Tibial nerve (tissue), 3 donors: ENCODE measurements around the gene RRAS2.

Experiments
- POLR2A ChIP-seq, 2 donors: fragments of 450-650 bp; IDR thresholded peaks; one replicate each; pipeline ENCODE4 v1.6.1; 2017; ENCODE audit warnings: antibody characterized with exemption in 2 of 2, mild to moderate bottlenecking in 2 of 2, moderate library complexity in 2 of 2
- TF ChIP-seq, protein P1 (sequence below), 5 experiments: fragments of 200-600 bp in 3 of 5; fragments of 450-650 bp in 2 of 5; sonication (generic) in 3 of 5; IDR thresholded peaks; one replicate each; pipeline ENCODE4 v1.5.1; 2016 to 2019; ENCODE audit warnings: antibody characterized with exemption in 5 of 5, mild to moderate bottlenecking in 3 of 5, moderate library complexity in 2 of 5

DNA sequence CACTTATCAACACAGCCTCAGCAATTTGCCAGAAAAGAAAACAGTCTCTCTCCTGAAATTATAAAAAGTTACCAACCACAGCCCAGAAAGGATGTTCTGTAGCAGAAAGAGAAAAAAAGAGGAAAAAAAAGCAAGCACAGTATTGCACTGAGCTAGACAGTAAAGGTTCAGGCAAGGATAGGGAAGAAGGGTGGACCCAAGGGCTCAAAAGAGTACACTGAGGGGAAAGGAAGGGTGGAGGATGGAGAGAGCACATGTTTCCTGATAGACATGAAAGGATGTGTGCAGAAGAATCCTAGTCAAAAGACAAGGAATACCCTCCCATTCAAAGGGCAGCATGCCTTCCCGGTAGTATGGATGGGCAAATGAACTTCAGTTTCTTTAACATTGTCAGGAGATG is 59.1 kb downstream of the RRAS2 start:
- TF ChIP-seq, protein P1, sequence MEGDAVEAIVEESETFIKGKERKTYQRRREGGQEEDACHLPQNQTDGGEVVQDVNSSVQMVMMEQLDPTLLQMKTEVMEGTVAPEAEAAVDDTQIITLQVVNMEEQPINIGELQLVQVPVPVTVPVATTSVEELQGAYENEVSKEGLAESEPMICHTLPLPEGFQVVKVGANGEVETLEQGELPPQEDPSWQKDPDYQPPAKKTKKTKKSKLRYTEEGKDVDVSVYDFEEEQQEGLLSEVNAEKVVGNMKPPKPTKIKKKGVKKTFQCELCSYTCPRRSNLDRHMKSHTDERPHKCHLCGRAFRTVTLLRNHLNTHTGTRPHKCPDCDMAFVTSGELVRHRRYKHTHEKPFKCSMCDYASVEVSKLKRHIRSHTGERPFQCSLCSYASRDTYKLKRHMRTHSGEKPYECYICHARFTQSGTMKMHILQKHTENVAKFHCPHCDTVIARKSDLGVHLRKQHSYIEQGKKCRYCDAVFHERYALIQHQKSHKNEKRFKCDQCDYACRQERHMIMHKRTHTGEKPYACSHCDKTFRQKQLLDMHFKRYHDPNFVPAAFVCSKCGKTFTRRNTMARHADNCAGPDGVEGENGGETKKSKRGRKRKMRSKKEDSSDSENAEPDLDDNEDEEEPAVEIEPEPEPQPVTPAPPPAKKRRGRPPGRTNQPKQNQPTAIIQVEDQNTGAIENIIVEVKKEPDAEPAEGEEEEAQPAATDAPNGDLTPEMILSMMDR (IDR thresholded peaks at IDR 0.05) = no peak
- no peak for TF ChIP-seq POLR2A (IDR thresholded peaks at IDR 0.05)
